Mucosa of descending colon (tissue), 3 donors: ENCODE results near the gene SRP9. TPM values are rescaled to one million over a fixed set of nuclear protein-coding genes. Genes with fewer than 3 reads are reported as not detected.

Experiments used
- ATAC-seq: fragments of 200-7000 bp; cut with Tn5 transposase; one replicate; pipeline ENCODE4 v1.9.1; 2020; ENCODE audit warnings: mild to moderate bottlenecking, moderate library complexity
- DNase-seq, 3 donors: peaks; one replicate each; pipeline ENCODE4 v3.0.0-alpha.2; 2020
- H3K36me3 ChIP-seq: fragments of 200-600 bp; one replicate; pipeline ENCODE4 v1.8.0; 2021; ENCODE audit warnings: low read depth, mild to moderate bottlenecking
- H3K4me1 ChIP-seq: fragments of 200-600 bp; one replicate; pipeline ENCODE4 v1.8.0; 2021; ENCODE audit warnings: low read depth, mild to moderate bottlenecking
- H3K4me3 ChIP-seq: fragments of 200-600 bp; one replicate; pipeline ENCODE4 v1.8.0; 2021; ENCODE audit warnings: mild to moderate bottlenecking
- H3K9me3 ChIP-seq: fragments of 200-600 bp; one replicate; pipeline ENCODE4 v1.8.0; 2021; ENCODE audit warnings: mild to moderate bottlenecking
- intact Hi-C, 2 donors: fragments of 100-400 bp; cut with DNase I in 1 of 2; cut with micrococcal nuclease in 1 of 2; formaldehyde crosslinking; loops; one replicate each; pipeline versions ENCODE4 v1.11.0 to v1.11.1; 2022; cut with DNase I, micrococcal nuclease
- total RNA-seq, 3 donors: library from RNA; stranded (reverse); fragmentation: NEBNext Ultra II Directional in 2 of 3; extraction: Animal tissue kit (Norgen Biotek cat#: 25700) in 2 of 3; gene quantifications; one replicate each; pipeline versions ENCODE4 v1.2.1 to v1.2.4, GENCODE V29; 2021 to 2023
- TF ChIP-seq, protein P1 (sequence below): fragments of 200-600 bp; IDR thresholded peaks from one replicate; pipeline ENCODE4 v1.8.0; 2022; ENCODE audit warnings: antibody characterized with exemption, mild to moderate bottlenecking
- donor health status: DM: no; HTN: no; CAD: no; lungs with moderate emphysema.
- donor health status: DM: no; HTN: no; CAD: no.
- donor health status: DM: no; HTN: yes; CAD: no.

SRP9 gene
- total RNA-seq, 3 donors from 2014 or later: 168 to 208 (median 187) TPM

DNA sequence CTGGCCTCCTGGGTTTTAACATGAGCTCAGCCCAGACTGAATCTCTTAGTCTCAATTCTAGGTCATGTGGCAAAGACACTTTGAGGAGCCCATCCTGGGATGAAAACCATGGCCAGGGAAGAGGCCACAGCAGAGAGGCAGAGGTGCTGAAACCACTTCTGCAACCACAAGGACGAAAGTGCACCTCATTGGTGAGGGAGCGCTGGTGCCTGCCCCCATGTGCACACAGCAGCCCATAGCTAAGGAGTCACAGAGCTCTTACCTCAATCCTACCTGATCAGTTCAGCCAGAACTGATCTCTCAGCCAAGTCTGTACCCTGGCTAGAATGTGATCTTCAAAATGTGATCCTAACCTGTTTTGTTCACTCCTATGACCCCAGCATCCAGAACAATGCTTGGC, 32.9 kb upstream of the SRP9 start:
- TF ChIP-seq, protein P1, sequence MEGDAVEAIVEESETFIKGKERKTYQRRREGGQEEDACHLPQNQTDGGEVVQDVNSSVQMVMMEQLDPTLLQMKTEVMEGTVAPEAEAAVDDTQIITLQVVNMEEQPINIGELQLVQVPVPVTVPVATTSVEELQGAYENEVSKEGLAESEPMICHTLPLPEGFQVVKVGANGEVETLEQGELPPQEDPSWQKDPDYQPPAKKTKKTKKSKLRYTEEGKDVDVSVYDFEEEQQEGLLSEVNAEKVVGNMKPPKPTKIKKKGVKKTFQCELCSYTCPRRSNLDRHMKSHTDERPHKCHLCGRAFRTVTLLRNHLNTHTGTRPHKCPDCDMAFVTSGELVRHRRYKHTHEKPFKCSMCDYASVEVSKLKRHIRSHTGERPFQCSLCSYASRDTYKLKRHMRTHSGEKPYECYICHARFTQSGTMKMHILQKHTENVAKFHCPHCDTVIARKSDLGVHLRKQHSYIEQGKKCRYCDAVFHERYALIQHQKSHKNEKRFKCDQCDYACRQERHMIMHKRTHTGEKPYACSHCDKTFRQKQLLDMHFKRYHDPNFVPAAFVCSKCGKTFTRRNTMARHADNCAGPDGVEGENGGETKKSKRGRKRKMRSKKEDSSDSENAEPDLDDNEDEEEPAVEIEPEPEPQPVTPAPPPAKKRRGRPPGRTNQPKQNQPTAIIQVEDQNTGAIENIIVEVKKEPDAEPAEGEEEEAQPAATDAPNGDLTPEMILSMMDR: no peak
- Histone ChIP-seq H3K4me3 (no peak overlapping the region), H3K4me1 (no peaks in the 10 kb centered on the region), H3K36me3 (no peaks in the 10 kb centered on the region), H3K9me3 (no peaks in the 10 kb centered on the region)
- ATAC-seq: no peak
- intact Hi-C loops: no loop called here
- no peak for DNase-seq

DNA sequence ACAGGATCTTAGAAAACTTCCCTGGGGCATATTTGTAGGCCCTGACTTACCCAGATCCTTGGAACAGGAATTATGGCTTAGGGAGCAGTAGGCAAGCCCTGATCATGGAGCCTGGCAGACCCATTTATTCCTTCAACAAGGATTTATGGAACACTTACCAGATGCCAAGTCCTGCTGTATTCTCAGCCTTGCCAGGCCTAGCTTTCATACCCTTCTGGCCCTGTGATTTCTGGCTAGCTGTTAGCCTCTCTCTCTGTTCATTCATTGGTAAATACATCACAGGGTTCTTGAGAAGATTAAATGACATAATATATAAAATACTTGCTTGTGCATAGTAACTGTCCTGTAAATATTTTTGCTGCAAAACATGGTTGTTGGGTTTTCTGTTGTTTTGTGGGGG, 32.4 kb upstream of the SRP9 start:
- no peaks in the 10 kb centered on the region for H3K4me1 ChIP-seq
- DNase-seq (no peak), ATAC-seq (no peak)
- intact Hi-C loops: no loop called here
- no peak overlapping the region for H3K4me3 ChIP-seq
- TF ChIP-seq, protein P1: no peak
- H3K9me3 ChIP-seq: no peaks in the 10 kb centered on the region
- no peaks in the 10 kb centered on the region for H3K36me3 ChIP-seq

DNA sequence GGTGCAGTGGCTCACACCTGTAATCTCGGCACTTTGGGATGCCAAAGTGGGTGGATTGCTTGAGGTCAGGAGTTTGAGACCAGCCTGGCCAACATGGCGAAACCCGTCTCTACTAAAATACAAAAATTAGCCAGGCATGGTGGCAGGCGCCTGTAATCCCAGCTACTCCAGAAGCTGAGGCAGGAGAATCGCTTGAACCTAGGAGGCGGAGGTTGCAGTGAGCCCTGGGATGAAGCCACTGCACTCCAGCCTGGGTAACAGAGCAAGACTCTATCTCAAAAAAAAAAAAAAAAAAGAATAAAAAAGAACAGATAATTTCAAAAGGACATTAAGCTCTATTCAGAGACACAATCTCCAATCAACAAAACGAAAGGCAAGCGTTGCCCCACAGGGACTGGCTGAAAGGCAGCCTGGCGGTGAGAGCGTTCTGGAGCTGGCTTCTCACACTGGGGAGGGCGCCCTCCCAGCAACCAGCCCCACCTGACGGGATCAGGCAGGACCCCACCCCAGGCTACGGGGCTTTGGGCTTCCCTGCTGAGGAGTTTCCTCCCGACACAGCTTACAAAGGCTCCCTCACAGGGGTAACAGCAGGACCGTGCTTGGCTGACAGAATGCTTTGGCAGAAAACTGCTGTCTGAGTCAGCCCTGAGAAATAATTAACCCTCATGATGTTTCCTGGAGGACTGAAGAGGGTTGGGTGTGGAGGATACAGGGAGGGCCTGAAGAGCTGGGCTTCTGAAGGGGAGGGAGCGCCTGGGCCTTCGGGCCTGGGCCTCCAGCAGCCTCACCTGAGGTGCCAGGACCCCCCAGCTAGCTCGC, 31.1 kb upstream of the SRP9 start:
- peak; percentile 68 to 72 (median 70) for DNase-seq
- intact Hi-C loops: no loop called here

DNA sequence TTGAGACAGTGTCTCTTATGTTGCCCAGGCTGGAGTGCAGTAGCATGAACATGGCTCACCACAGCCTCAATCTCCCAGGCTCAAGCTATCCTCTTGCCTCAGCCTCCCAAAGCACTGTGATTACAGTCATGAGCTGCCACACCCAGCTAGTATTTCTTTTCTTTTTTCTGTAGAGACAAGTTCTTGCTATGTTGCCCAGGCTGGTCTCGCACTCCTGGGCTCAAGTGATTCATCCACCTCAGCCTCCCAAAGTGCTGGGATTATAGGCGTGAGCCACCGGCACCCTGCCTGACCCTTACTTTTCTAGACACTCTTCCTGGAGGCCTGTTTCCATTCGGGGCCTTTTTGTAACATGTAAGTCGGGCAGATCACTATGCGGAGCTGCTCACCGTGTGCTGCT, 30.1 kb upstream of the SRP9 start:
- DNase-seq (no peak), ATAC-seq (no peak)
- TF ChIP-seq, protein P1: no peak
- H3K4me1 ChIP-seq: no peaks in the 10 kb centered on the region
- H3K4me3 ChIP-seq: no peak overlapping the region
- no peaks in the 10 kb centered on the region for H3K9me3 ChIP-seq
- intact Hi-C loops: no loop called here
- no peaks in the 10 kb centered on the region for H3K36me3 ChIP-seq

More for the DNA sequence above, 31.1 kb upstream of the SRP9 start:
- H3K4me1 ChIP-seq: no peaks in the 10 kb centered on the region
- no peaks in the 10 kb centered on the region for H3K9me3 ChIP-seq
- no peaks in the 10 kb centered on the region for H3K36me3 ChIP-seq
- TF ChIP-seq, protein P1: no peak
- ATAC-seq: peak; percentile 98
- no peak overlapping the region for H3K4me3 ChIP-seq

DNA sequence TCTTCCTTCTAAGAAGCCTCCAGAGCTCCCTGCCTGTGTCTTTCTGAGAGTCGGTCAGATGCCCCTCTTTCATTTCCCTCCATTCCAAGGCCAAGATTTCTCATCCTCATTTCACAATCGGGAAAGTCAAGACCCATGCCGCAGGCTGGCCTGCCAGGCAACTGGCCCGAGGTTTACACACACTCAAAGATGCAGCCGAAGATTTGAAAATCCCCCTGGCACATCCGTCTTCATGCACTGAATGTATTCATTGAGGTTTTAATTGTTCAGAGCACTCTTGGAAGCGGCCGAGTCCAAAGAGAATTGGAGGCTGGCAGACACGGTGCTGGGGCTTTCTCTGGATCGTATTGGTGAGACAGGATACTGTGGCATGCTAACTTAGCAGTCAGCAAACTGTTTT, 29.1 kb upstream of the SRP9 start:
- H3K4me1 ChIP-seq: no peaks in the 10 kb centered on the region
- no peaks in the 10 kb centered on the region for H3K36me3 ChIP-seq
- ATAC-seq (no peak), DNase-seq (no peak)
- TF ChIP-seq, protein P1: no peak
- no peak overlapping the region for H3K4me3 ChIP-seq
- intact Hi-C loops: no loop called here
- H3K9me3 ChIP-seq: no peaks in the 10 kb centered on the region
